HCT116 (cell line): Measurements from ENCODE around the gene ZNF804B.

ENCODE experiments used
- CEBPB ChIP-seq: IDR thresholded peaks from 2 replicates; pipeline ENCODE4 v1.6.1; 2012; ENCODE audit warnings: low read depth
- CTCF ChIP-seq, 3 experiments: fragments of 200-600 bp in 1 of 3; sonication (generic) in 1 of 3; IDR thresholded peaks in 2 of 3; conservative IDR thresholded peaks in 1 of 3; 2 replicates each; pipeline ENCODE4 v1.5.1; 2012 to 2017; ENCODE audit warnings: low read depth in 2 of 3, low read length in 2 of 3, antibody characterized with exemption in 1 of 3, borderline replicate concordance in 1 of 3, control low read depth in 1 of 3, mild to moderate bottlenecking in 1 of 3, mixed read lengths in 1 of 3, mixed run types in 1 of 3, moderate library complexity in 1 of 3; ENCODE audit not compliant: insufficient read depth in 1 of 3
- ELF1 ChIP-seq: IDR thresholded peaks from 2 replicates; pipeline ENCODE4 v1.6.1; 2012; ENCODE audit warnings: low read depth, borderline replicate concordance
- EZH2phosphoT487 ChIP-seq: fragments of 200-600 bp; IDR thresholded peaks from 2 replicates; pipeline ENCODE4 v1.6.1; 2018; ENCODE audit warnings: antibody characterized with exemption, borderline replicate concordance
- FOSL1 ChIP-seq: IDR thresholded peaks from 2 replicates; pipeline ENCODE4 v1.6.1; 2012; ENCODE audit warnings: low read depth
- MAX ChIP-seq: IDR thresholded peaks from 2 replicates; pipeline ENCODE4 v1.6.1; 2012
- POLR2A ChIP-seq: IDR thresholded peaks from 2 replicates; pipeline ENCODE4 v1.7.0; 2011; ENCODE audit warnings: borderline replicate concordance; ENCODE audit not compliant: insufficient read depth, insufficient read length; ENCODE audit errors: extremely low read depth
- POLR2AphosphoS5 ChIP-seq: IDR thresholded peaks from 2 replicates; pipeline ENCODE4 v1.6.1; 2011; ENCODE audit warnings: mild to moderate bottlenecking, low read depth, low read length, moderate library complexity
- RAD21 ChIP-seq: IDR thresholded peaks from 2 replicates; pipeline ENCODE4 v1.6.1; 2012; ENCODE audit warnings: low read depth, mild to moderate bottlenecking
- REST ChIP-seq: IDR thresholded peaks from 2 replicates; pipeline ENCODE4 v1.6.1; 2012; ENCODE audit warnings: low read depth
- SP1 ChIP-seq: IDR thresholded peaks from 2 replicates; pipeline ENCODE4 v1.6.1; 2012; ENCODE audit warnings: low read depth
- SRF ChIP-seq: IDR thresholded peaks from 2 replicates; pipeline ENCODE4 v1.6.1; 2012; ENCODE audit warnings: low read depth
- TCF7L2 ChIP-seq: IDR thresholded peaks from 2 replicates; pipeline ENCODE4 v1.7.0; 2011; ENCODE audit warnings: borderline replicate concordance, inconsistent platforms; ENCODE audit not compliant: insufficient read depth, insufficient read length; ENCODE audit errors: extremely low read depth
- YY1 ChIP-seq: IDR thresholded peaks from 2 replicates; pipeline ENCODE4 v1.6.1; 2011; ENCODE audit warnings: low read length, low read depth, moderate library complexity, mild to moderate bottlenecking; ENCODE audit not compliant: insufficient replicate concordance; ENCODE audit errors: extremely low read depth

GRCh38 chr7:89133819-89134218 is 374.3 kb downstream of the ZNF804B start:
- TF ChIP-seq CTCF (IDR thresholded peaks at IDR 0.05 in 2 of 3, conservative IDR thresholded peaks at IDR 0.05 in 1 of 3; ENCODE audit: borderline replicate concordance in 1 of 3, insufficient read depth in 1 of 3, low read depth in 2 of 3, low read length in 2 of 3) (no peak), MAX (no peak), POLR2AphosphoS5 (no peak), SP1 (no peak), CEBPB (no peak), YY1 (no peak), SRF (no peak), POLR2A (no peak), REST (no peak), RAD21 (no peak), TCF7L2 (no peak), ELF1 (no peak), EZH2phosphoT487 (no peak), FOSL1 (no peak)
